ENCODE measurements around the gene RSPH3. TPM values are rescaled to one million over a fixed set of nuclear protein-coding genes. Genes with fewer than 3 reads are reported as not detected.
"Not testable (repeated sequence)": the region's sequence is repeated elsewhere in the genome, so short reads cannot be mapped to it uniquely, and the experiment has no call there.

Gene RSPH3
- total and polyA plus RNA-seq, 4 donors, result 4.4 to 16.8 (median 9.7) TPM

GRCh38 chr6:159039885-159040258, 39.9 kb upstream of the RSPH3 start:
- no peak overlapping the region for H3K4me3 ChIP-seq
- no peaks in the 10 kb centered on the region for H3K27me3 ChIP-seq (ENCODE audit: control insufficient read depth in 3 of 3, insufficient read depth in 3 of 3, low read length in 2 of 3)
- no peak for DNase-seq
- no peak overlapping the region for H3K27ac ChIP-seq (ENCODE audit: low read depth in 1 of 2, low read length in 1 of 2)
- no peak for ATAC-seq (ENCODE audit: insufficient read depth, low FRiP score)
- H3K9me3 ChIP-seq (ENCODE audit: control insufficient read depth in 4 of 4, insufficient read depth in 3 of 4, low read length in 3 of 4), result no peaks in the 10 kb centered on the region
- H3K9ac ChIP-seq (ENCODE audit: insufficient read depth in 1 of 2, low read length in 2 of 2), result no peak overlapping the region
- H3K4me1 ChIP-seq (ENCODE audit: control insufficient read depth in 5 of 5, insufficient read depth in 5 of 5, low read length in 5 of 5), result peaks cover 0 to 3% (median 0%) of the 10 kb centered on the region in 5 donors
- H3K36me3 ChIP-seq (ENCODE audit: control insufficient read depth in 4 of 4, insufficient read depth in 4 of 4, low read length in 4 of 4), result peaks cover 0 to 7% (median 0%) of the 10 kb centered on the region in 4 donors
- WGBS, 2 donors, result 71% methylated on average over 1 of the region's 1 CpG
- no peak for TF ChIP-seq CTCF (IDR thresholded peaks at IDR 0.05; ENCODE audit: control extremely low read depth, extremely low read depth)

- Histone ChIP-seq H3K36me3 (ENCODE audit: control insufficient read depth in 4 of 4, insufficient read depth in 4 of 4, low read length in 4 of 4) (peaks cover 0 to 7% (median 0%) of the 10 kb centered on the region in 4 donors), H3K4me3 (no peak overlapping the region), H3K27ac (ENCODE audit: low read depth in 1 of 2, low read length in 1 of 2) (peak overlapping the region in 1 of 2 donors; percentile 73), H3K4me1 (ENCODE audit: control insufficient read depth in 5 of 5, insufficient read depth in 5 of 5, low read length in 5 of 5) (peaks cover 0 to 3% (median 0%) of the 10 kb centered on the region in 5 donors), H3K9me3 (ENCODE audit: control insufficient read depth in 4 of 4, insufficient read depth in 3 of 4, low read length in 3 of 4) (no peaks in the 10 kb centered on the region), H3K27me3 (ENCODE audit: control insufficient read depth in 3 of 3, insufficient read depth in 3 of 3, low read length in 2 of 3) (no peaks in the 10 kb centered on the region), H3K9ac (ENCODE audit: insufficient read depth in 1 of 2, low read length in 2 of 2) (peak overlapping the region in 1 of 2 donors; percentile 7)
- ATAC-seq (ENCODE audit: insufficient read depth, low FRiP score) (peak; percentile 65), DNase-seq (peak in 1 of 3 donors; percentile 35)
- no peak for TF ChIP-seq CTCF (IDR thresholded peaks at IDR 0.05; ENCODE audit: control extremely low read depth, extremely low read depth)
- 39 to 65% methylated on average over 8 of the region's 8 CpGs for WGBS, 2 donors
These were observed 39.2 kb upstream of the RSPH3 start for GRCh38 chr6:159038914-159039884.

GRCh38 chr6:159038318-159038717, 38.3 kb upstream of the RSPH3 start:
- not testable (repeated sequence) for H3K4me3 ChIP-seq; DNase-seq; ATAC-seq (ENCODE audit: insufficient read depth, low FRiP score); H3K4me1 ChIP-seq (ENCODE audit: control insufficient read depth in 5 of 5, insufficient read depth in 5 of 5, low read length in 5 of 5); H3K9ac ChIP-seq (ENCODE audit: insufficient read depth in 1 of 2, low read length in 2 of 2); H3K9me3 ChIP-seq (ENCODE audit: control insufficient read depth in 4 of 4, insufficient read depth in 3 of 4, low read length in 3 of 4); H3K27ac ChIP-seq (ENCODE audit: low read depth in 1 of 2, low read length in 1 of 2); H3K36me3 ChIP-seq (ENCODE audit: control insufficient read depth in 4 of 4, insufficient read depth in 4 of 4, low read length in 4 of 4); H3K27me3 ChIP-seq (ENCODE audit: control insufficient read depth in 3 of 3, insufficient read depth in 3 of 3, low read length in 2 of 3)
- 66 to 71% methylated on average over 12 of the region's 12 CpGs for WGBS, 2 donors

GRCh38 chr6:159037756-159038290, 37.8 kb upstream of the RSPH3 start:
- TF ChIP-seq CTCF (IDR thresholded peaks at IDR 0.05; ENCODE audit: control extremely low read depth, extremely low read depth), result no peak
- no peak overlapping the region for H3K9ac ChIP-seq (ENCODE audit: insufficient read depth in 1 of 2, low read length in 2 of 2)
- H3K27ac ChIP-seq (ENCODE audit: low read depth in 1 of 2, low read length in 1 of 2), result no peak overlapping the region

More at GRCh38 chr6:159037756-159038290, 37.8 kb upstream of the RSPH3 start:
- H3K27me3 ChIP-seq (ENCODE audit: control insufficient read depth in 3 of 3, insufficient read depth in 3 of 3, low read length in 2 of 3), result no peaks in the 10 kb centered on the region
- ATAC-seq (ENCODE audit: insufficient read depth, low FRiP score) (no peak), DNase-seq (no peak)
- peaks cover 0 to 7% (median 0%) of the 10 kb centered on the region in 4 donors for H3K36me3 ChIP-seq (ENCODE audit: control insufficient read depth in 4 of 4, insufficient read depth in 4 of 4, low read length in 4 of 4)
- H3K4me1 ChIP-seq (ENCODE audit: control insufficient read depth in 5 of 5, insufficient read depth in 5 of 5, low read length in 5 of 5), result peaks cover 0 to 2% (median 0%) of the 10 kb centered on the region in 5 donors
- no peaks in the 10 kb centered on the region for H3K9me3 ChIP-seq (ENCODE audit: control insufficient read depth in 4 of 4, insufficient read depth in 3 of 4, low read length in 3 of 4)
- 65 to 68% methylated on average over 5 of the region's 5 CpGs for WGBS, 2 donors
- H3K4me3 ChIP-seq, result no peak overlapping the region
